T1000 (cell line): ENCODE results near the gene SUPT3H.
"Not testable (repeated sequence)": the region's sequence is repeated elsewhere in the genome, so short reads cannot be mapped to it uniquely, and the experiment has no call there.

Experiments used
- DNase-seq: peaks from one replicate; lab custom pipeline; 2025; ENCODE audit warnings: mixed read lengths; lab: John Stamatoyannopoulos, UW

The SUPT3H gene

GRCh38 chr6:45057711-45058110 lies 320.0 kb downstream of the SUPT3H start:
- DNase-seq, result no peak

GRCh38 chr6:45054610-45055009 lies 323.1 kb downstream of the SUPT3H start:
- no peak for DNase-seq

- no peak for DNase-seq
Measured at GRCh38 chr6:45052325-45052724, 325.4 kb downstream of the SUPT3H start.

GRCh38 chr6:45049188-45049843 lies 328.4 kb downstream of the SUPT3H start:
- DNase-seq, result no peak

- DNase-seq, result no peak
Measured at GRCh38 chr6:45047573-45047972, 330.2 kb downstream of the SUPT3H start.

GRCh38 chr6:45045253-45045601 lies 332.5 kb downstream of the SUPT3H start:
- no peak for DNase-seq

- no peak for DNase-seq
Measured at GRCh38 chr6:45044510-45045252, 333.1 kb downstream of the SUPT3H start.

- no peak for DNase-seq
Measured at GRCh38 chr6:45044086-45044485, 333.6 kb downstream of the SUPT3H start.

GRCh38 chr6:45042673-45043072 lies 335.1 kb downstream of the SUPT3H start:
- not testable (repeated sequence) for DNase-seq

GRCh38 chr6:45038226-45038625 lies 339.5 kb downstream of the SUPT3H start:
- no peak for DNase-seq

GRCh38 chr6:45036103-45036502 lies 341.6 kb downstream of the SUPT3H start:
- no peak for DNase-seq

GRCh38 chr6:45032426-45032825 lies 345.3 kb downstream of the SUPT3H start:
- DNase-seq, result no peak

- no peak for DNase-seq
Measured at GRCh38 chr6:45031601-45032000, 346.1 kb downstream of the SUPT3H start.

GRCh38 chr6:45027126-45027525 lies 350.6 kb downstream of the SUPT3H start:
- DNase-seq, result no peak

- no peak for DNase-seq
Measured at GRCh38 chr6:45026003-45026516, 351.7 kb downstream of the SUPT3H start.

- DNase-seq, result no peak
Measured at GRCh38 chr6:45024610-45025009, 353.1 kb downstream of the SUPT3H start.

- no peak for DNase-seq
Measured at GRCh38 chr6:45021676-45022075, 356.1 kb downstream of the SUPT3H start.

- no peak for DNase-seq
Measured at GRCh38 chr6:45012687-45013086, 365.0 kb downstream of the SUPT3H start.

GRCh38 chr6:45009576-45009975 lies 368.2 kb downstream of the SUPT3H start:
- DNase-seq, result no peak

- no peak for DNase-seq
Measured at GRCh38 chr6:45006893-45007292, 370.8 kb downstream of the SUPT3H start.

GRCh38 chr6:45003961-45004360 lies 373.8 kb downstream of the SUPT3H start:
- no peak for DNase-seq

- no peak for DNase-seq
Measured at GRCh38 chr6:45003387-45003786, 374.3 kb downstream of the SUPT3H start.

GRCh38 chr6:45002390-45003105 lies 375.2 kb downstream of the SUPT3H start:
- DNase-seq, result no peak
